Activated CD4-positive, alpha-beta T cell treated with anti-CD3 and anti-CD28 coated beads, Interleukin-2, amount 10 ng/mL, durations not matched to agents 24 days and 14 days (primary cell): Measurements from ENCODE around the gene WDFY4. TPM values are rescaled to one million over a fixed set of nuclear protein-coding genes. Genes with fewer than 3 reads are reported as not detected.

Experiments used
- DNase-seq: peaks from one replicate; pipeline ENCODE4 v3.0.0; 2022
- H3K27ac Mint-ChIP-seq: one replicate; pipeline ENCODE4 v1.8.0; 2022; ENCODE audit warnings: mild to moderate bottlenecking, mixed read lengths
- H3K27me3 Mint-ChIP-seq: one replicate; pipeline ENCODE4 v1.8.0; 2022; ENCODE audit warnings: mixed read lengths
- H3K36me3 Mint-ChIP-seq: one replicate; pipeline ENCODE4 v1.8.0; 2022; ENCODE audit warnings: low read depth, mild to moderate bottlenecking, mixed read lengths
- H3K4me1 Mint-ChIP-seq: one replicate; pipeline ENCODE4 v1.8.0; 2021; ENCODE audit warnings: mixed read lengths
- H3K4me3 Mint-ChIP-seq: one replicate; pipeline ENCODE4 v1.8.0; 2022; ENCODE audit warnings: mild to moderate bottlenecking, moderate library complexity, mixed read lengths
- H3K9me3 Mint-ChIP-seq: one replicate; pipeline ENCODE4 v1.8.0; 2021; ENCODE audit warnings: mixed read lengths
- intact Hi-C: fragments of 100-400 bp; cut with micrococcal nuclease; formaldehyde crosslinking; loops from one replicate; pipeline ENCODE4 v1.15.1; 2023
- total RNA-seq: library from RNA; stranded (reverse); gene quantifications from 2 replicates; pipeline ENCODE4 v1.2.3, GENCODE V29; 2022

The WDFY4 gene
- total RNA-seq, 1 donor from 2014 or later = 0.05 TPM

DNA sequence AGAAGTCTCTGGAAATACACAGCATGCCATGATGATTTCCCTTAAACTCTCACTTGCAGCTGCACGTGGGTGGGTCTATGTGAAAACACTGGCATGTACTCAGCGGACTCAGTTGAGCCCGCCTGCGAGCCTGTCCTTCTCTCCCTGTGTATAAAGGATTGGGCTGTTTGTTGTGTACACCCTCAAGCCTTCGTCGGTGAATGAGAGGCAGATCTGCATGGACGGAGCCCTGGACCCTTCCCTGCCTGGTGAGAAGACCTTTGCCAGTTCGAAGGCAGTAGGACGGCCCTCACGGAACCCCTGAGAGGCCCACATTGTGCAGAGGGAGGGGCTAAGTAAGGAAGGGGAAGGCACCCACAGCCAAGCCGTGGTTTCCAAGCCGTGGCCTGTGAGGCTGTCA is 121.2 kb downstream of the WDFY4 start:
- no peaks in the 10 kb centered on the region for H3K36me3 Mint-ChIP-seq
- no peaks in the 10 kb centered on the region for H3K27me3 Mint-ChIP-seq
- H3K4me3 Mint-ChIP-seq = no peak overlapping the region
- H3K9me3 Mint-ChIP-seq = no peaks in the 10 kb centered on the region
- intact Hi-C loops = no loop called here
- peaks cover 54% of the 10 kb centered on the region for H3K4me1 Mint-ChIP-seq
- H3K27ac Mint-ChIP-seq = no peak overlapping the region
- DNase-seq = no peak

DNA sequence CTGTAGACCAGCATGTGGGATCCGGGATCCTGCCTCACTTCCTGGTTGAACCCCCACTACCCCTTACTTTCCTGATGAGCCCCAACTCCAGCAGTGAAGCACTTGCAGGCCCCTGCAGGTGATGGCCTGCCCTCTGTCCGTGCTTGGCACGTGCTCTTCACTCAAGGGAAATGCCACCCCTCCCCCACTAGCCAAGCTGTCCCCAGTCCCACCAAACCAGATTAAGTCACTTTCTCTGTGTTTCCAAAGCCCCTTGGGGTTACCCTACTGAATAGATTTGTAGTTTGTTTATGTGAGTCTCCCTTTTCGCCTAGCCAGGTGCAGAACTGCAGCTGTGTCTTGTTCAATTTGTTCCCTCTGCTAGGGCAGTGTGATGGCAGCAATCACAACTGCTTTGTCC is 121.7 kb downstream of the WDFY4 start:
- peak; percentile 54 for DNase-seq
- Mint-ChIP-seq H3K4me3 (no peak overlapping the region), H3K27me3 (no peaks in the 10 kb centered on the region), H3K4me1 (peaks cover 49% of the 10 kb centered on the region), H3K9me3 (no peaks in the 10 kb centered on the region), H3K27ac (no peak overlapping the region), H3K36me3 (no peaks in the 10 kb centered on the region)
- intact Hi-C loops = no loop called here

DNA sequence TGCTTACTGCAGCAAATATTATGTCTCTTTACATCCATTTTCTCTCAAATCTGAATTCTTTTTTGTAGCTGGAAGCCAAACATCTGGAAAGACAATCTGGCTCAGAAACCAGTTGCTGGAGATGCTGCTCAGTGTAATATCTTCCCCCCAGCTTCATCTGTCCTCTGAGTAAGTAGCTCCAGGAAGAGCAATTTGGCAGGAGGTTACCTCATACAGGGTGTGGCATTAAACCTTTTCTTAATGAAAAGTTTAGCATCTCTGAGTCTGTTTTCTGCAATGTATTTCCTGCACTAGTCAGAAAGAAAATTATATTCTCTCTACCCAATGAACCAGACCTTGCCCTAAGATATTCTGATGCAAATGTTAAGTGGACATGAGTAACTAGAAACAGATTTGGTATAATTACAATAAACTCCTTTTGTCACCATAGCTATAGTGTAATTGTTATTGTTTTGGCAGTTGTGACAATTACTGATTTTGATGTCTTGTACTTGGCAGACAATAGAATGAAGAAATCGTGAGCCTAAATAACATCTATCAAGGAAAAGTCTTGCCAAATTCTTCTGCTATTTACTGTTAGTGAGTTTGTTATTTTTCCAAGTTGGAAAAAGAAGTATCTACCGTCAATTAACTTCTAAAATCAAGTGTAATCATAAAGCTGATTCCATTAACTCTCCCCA is 123.3 kb downstream of the WDFY4 start:
- no peak for DNase-seq
- H3K4me3 Mint-ChIP-seq = no peak overlapping the region
- H3K9me3 Mint-ChIP-seq = no peaks in the 10 kb centered on the region
- no peaks in the 10 kb centered on the region for H3K36me3 Mint-ChIP-seq
- H3K4me1 Mint-ChIP-seq = peaks cover 36% of the 10 kb centered on the region
- no peak overlapping the region for H3K27ac Mint-ChIP-seq
- H3K27me3 Mint-ChIP-seq = peaks cover 2% of the 10 kb centered on the region
- intact Hi-C loops = no loop called here

DNA sequence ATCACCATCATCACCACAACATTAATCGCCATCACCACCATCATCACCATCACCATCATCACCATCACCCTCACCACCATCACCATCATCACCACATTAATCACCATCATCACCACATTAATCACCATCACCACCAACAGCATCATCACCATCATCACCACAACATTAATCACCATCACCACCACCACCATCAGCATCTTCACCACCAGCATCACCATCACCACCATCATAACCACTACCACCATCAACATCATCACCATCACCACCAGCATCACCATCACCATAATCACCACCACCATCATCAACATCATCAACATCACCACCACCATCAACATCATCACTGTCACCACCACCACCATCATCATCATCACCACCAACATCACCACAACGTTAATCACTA is 124.6 kb downstream of the WDFY4 start:
- H3K27ac Mint-ChIP-seq = no peak overlapping the region
- no peaks in the 10 kb centered on the region for H3K36me3 Mint-ChIP-seq
- intact Hi-C loops = no loop called here
- H3K4me1 Mint-ChIP-seq = peaks cover 23% of the 10 kb centered on the region
- peaks cover 2% of the 10 kb centered on the region for H3K27me3 Mint-ChIP-seq
- H3K9me3 Mint-ChIP-seq = no peaks in the 10 kb centered on the region
- DNase-seq = peak; percentile 19
- H3K4me3 Mint-ChIP-seq = no peak overlapping the region

DNA sequence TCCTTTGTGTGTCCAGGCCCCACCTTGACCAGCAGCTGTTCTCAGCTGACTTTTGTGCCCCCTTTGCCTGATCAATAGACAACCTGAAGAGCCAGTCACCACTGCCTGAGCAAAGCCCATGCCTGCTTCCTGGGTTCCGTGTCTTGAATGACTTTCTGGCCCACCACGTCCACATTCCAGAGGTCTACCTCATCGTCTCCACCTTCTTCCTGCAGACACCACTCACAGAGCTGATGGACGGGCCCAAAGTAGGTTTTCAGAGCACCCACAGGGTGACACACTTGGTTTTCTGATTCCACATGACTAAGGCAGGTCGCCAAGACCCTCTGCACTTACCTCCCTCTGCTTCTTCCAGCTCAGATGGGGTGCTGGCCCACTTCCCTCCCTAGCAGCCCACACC is 126.8 kb downstream of the WDFY4 start:
- Mint-ChIP-seq H3K9me3 (no peaks in the 10 kb centered on the region), H3K27ac (no peak overlapping the region), H3K36me3 (no peaks in the 10 kb centered on the region), H3K27me3 (peaks cover 4% of the 10 kb centered on the region), H3K4me3 (no peak overlapping the region), H3K4me1 (peaks cover 7% of the 10 kb centered on the region)
- no peak for DNase-seq
- intact Hi-C loops = no loop called here

GRCh38 chr10:48811917-48812316 is 127.2 kb downstream of the WDFY4 start:
- DNase-seq = no peak
- Mint-ChIP-seq H3K27me3 (peaks cover 4% of the 10 kb centered on the region), H3K9me3 (no peaks in the 10 kb centered on the region), H3K36me3 (no peaks in the 10 kb centered on the region), H3K4me3 (no peak overlapping the region), H3K27ac (no peak overlapping the region), H3K4me1 (peaks cover 7% of the 10 kb centered on the region)
- intact Hi-C loops = no loop called here

DNA sequence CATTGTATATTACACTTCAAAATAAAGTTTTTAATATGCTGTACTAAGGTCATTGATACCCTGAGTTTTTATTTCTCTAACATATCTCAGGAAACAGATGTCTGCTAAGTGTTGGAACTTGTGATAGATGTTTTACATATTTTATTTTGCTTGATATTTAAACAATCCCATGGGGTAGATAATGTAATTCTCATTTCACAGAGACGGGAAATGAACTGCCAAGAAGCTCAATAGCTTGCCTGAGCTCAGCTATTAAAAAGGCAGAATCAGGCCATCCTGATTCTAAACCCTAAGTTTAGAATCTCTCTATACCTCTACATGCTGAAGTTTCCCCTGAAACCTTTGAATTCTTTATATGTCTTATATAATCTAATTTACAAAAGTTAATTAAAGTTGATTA is 128.6 kb downstream of the WDFY4 start:
- Mint-ChIP-seq H3K4me3 (no peak overlapping the region), H3K27me3 (peaks cover 4% of the 10 kb centered on the region), H3K27ac (no peak overlapping the region), H3K9me3 (no peaks in the 10 kb centered on the region), H3K36me3 (no peaks in the 10 kb centered on the region), H3K4me1 (peaks cover 1% of the 10 kb centered on the region)
- intact Hi-C loops = no loop called here
- no peak for DNase-seq

DNA sequence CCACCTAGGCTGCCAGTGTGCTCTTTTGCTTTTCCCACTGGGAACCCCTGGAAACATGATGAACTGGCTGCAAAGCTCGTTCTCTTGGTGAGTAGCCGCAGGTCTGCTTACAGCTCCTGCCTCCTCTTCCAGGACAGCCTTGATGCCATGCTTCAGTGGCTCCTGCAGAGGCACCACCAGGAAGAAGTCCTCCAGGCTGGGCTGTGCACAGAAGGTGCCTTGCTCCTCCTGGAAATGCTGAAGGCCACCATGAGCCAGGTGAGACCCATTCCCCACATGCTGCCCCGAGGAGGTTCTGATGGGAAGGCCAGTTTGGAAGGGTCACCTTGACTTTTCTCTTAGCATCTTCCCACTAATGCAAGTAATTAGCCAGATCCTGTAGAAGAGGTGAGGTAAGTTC is 129.2 kb downstream of the WDFY4 start:
- Mint-ChIP-seq H3K9me3 (no peaks in the 10 kb centered on the region), H3K36me3 (no peaks in the 10 kb centered on the region), H3K27ac (no peak overlapping the region), H3K27me3 (peaks cover 4% of the 10 kb centered on the region), H3K4me3 (no peak overlapping the region), H3K4me1 (no peaks in the 10 kb centered on the region)
- DNase-seq = no peak
- intact Hi-C loops = no loop called here

DNA sequence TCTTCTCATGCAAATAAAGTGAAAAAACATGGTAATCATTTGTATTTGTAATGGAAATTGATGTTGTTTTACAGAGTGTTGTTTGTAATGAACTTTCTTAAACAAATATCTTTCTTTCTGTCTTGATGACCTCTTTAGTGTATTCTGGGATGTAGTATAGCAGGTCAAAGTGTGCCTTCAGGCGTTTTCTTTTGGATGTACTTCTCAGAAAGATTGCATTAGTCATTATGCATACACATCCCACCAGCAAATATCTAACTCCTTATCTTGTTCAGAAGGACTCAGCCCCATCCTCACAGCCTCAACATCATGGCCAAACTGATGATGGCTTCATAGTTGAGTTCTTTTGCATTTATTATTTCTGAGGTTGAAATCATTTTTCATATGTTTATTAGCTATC is 130.3 kb downstream of the WDFY4 start:
- Mint-ChIP-seq H3K9me3 (no peaks in the 10 kb centered on the region), H3K27ac (no peak overlapping the region), H3K4me1 (no peaks in the 10 kb centered on the region), H3K27me3 (peaks cover 4% of the 10 kb centered on the region), H3K36me3 (no peaks in the 10 kb centered on the region), H3K4me3 (no peak overlapping the region)
- intact Hi-C loops = no loop called here
- DNase-seq = no peak

DNA sequence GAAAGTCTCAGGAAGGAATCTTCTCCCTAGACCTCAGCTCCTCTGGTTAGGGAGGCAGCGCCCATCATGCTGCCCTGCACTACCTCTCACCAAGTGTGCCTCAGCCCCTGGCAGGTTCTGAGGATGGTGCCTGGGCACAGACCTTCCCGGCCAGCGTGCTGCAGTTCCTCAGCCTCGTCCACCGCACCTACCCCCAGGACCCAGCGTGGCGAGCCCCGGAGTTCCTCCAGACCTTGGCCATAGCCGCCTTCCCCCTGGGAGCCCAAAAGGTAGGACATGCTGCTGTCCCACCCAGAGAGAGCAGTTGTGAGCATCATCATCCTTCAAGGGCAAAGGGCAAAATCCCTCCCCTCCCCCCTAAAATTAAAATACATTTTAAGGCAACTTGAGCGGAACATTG is 132.5 kb downstream of the WDFY4 start:
- no peak overlapping the region for H3K4me3 Mint-ChIP-seq
- H3K27ac Mint-ChIP-seq = no peak overlapping the region
- no peaks in the 10 kb centered on the region for H3K36me3 Mint-ChIP-seq
- H3K27me3 Mint-ChIP-seq = peaks cover 4% of the 10 kb centered on the region
- H3K9me3 Mint-ChIP-seq = no peaks in the 10 kb centered on the region
- DNase-seq = no peak
- no peaks in the 10 kb centered on the region for H3K4me1 Mint-ChIP-seq
- intact Hi-C loops = no loop called here

GRCh38 chr10:48818081-48818480 is 133.4 kb downstream of the WDFY4 start:
- Mint-ChIP-seq H3K4me3 (no peak overlapping the region), H3K36me3 (no peaks in the 10 kb centered on the region), H3K9me3 (no peaks in the 10 kb centered on the region), H3K4me1 (no peaks in the 10 kb centered on the region), H3K27me3 (peaks cover 2% of the 10 kb centered on the region), H3K27ac (no peak overlapping the region)
- intact Hi-C loops = no loop called here
- no peak for DNase-seq

GRCh38 chr10:48818861-48819520 is 134.3 kb downstream of the WDFY4 start:
- H3K4me3 Mint-ChIP-seq = no peak overlapping the region
- no peaks in the 10 kb centered on the region for H3K36me3 Mint-ChIP-seq
- intact Hi-C loops = no loop called here
- H3K4me1 Mint-ChIP-seq = no peaks in the 10 kb centered on the region
- peaks cover 2% of the 10 kb centered on the region for H3K27me3 Mint-ChIP-seq
- H3K9me3 Mint-ChIP-seq = no peaks in the 10 kb centered on the region
- no peak for DNase-seq
- no peak overlapping the region for H3K27ac Mint-ChIP-seq

- DNase-seq = no peak
- intact Hi-C loops = no loop called here
- H3K27me3 Mint-ChIP-seq = peaks cover 2% of the 10 kb centered on the region
- no peak overlapping the region for H3K4me3 Mint-ChIP-seq
- no peaks in the 10 kb centered on the region for H3K36me3 Mint-ChIP-seq
- no peak overlapping the region for H3K27ac Mint-ChIP-seq
- H3K9me3 Mint-ChIP-seq = no peaks in the 10 kb centered on the region
- H3K4me1 Mint-ChIP-seq = no peaks in the 10 kb centered on the region
These were observed 135.1 kb downstream of the WDFY4 start for GRCh38 chr10:48819783-48820182.

DNA sequence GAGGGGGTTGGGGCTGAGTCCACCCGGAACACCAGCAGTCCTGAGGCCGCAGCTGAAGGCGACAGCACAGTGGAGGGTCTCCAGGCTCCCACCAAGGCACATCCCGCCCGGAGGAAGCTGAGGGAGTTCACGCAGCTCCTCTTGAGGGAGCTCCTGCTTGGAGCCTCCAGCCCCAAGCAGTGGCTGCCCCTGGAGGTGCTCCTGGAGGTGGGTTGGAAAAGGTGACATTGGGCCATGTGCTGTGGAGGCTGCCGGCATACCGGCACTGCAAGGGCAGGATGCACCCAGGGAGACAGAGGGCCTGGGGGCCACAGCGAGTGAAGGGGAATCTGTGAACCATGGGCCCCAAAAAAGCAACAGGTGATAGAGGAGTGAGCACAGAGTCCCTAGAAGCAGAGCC is 135.6 kb downstream of the WDFY4 start:
- Mint-ChIP-seq H3K27ac (no peak overlapping the region), H3K27me3 (peaks cover 4% of the 10 kb centered on the region), H3K36me3 (no peaks in the 10 kb centered on the region), H3K4me1 (no peaks in the 10 kb centered on the region), H3K9me3 (no peaks in the 10 kb centered on the region), H3K4me3 (no peak overlapping the region)
- intact Hi-C loops = no loop called here
- DNase-seq = no peak

DNA sequence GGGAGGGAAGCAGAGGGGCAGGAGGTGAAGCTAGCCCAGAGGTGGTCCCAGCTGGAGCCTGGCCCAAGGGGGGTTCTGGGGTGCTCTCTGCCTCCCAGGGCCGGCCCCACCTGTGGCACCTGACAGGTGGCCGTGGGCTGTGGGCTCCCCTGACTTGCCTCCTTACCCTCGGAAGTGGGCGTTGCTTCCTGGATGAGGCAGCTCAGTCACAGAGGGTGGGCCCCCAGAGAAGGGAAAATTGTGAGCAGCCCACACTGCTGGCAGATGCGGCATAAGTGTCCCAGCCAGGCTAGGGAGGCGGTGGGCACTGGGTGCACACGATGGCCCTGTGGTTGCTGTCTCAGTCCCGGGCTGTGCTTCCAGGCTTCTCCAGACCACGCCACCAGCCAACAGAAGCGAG is 136.0 kb downstream of the WDFY4 start:
- Mint-ChIP-seq H3K4me1 (no peaks in the 10 kb centered on the region), H3K36me3 (no peaks in the 10 kb centered on the region)
- no peak for DNase-seq

More for the DNA sequence above, 136.0 kb downstream of the WDFY4 start:
- intact Hi-C loops = no loop called here
- Mint-ChIP-seq H3K9me3 (no peaks in the 10 kb centered on the region), H3K4me3 (no peak overlapping the region), H3K27ac (no peak overlapping the region), H3K27me3 (peaks cover 5% of the 10 kb centered on the region)
